Vagina (tissue), 2 donors: ENCODE measurements around the gene GABRP.

Source experiments
- POLR2A ChIP-seq, 2 donors: fragments of 450-650 bp; IDR thresholded peaks; one replicate each; pipeline ENCODE4 v1.6.1; 2017; ENCODE audit warnings: antibody characterized with exemption in 2 of 2, mild to moderate bottlenecking in 2 of 2, moderate library complexity in 2 of 2
- POLR2AphosphoS5 ChIP-seq, 2 donors: sonication (generic); formaldehyde crosslinking; IDR thresholded peaks; one replicate each; pipeline ENCODE4 v1.9.0; 2017; ENCODE audit warnings: antibody characterized with exemption in 2 of 2, mild to moderate bottlenecking in 2 of 2, low read depth in 1 of 2; ENCODE audit not compliant: insufficient read depth in 1 of 2
- TF ChIP-seq, protein P1 (sequence below), 3 experiments: fragments of 450-650 bp in 2 of 3; fragments of 200-600 bp in 1 of 3; sonication (generic) in 1 of 3; IDR thresholded peaks; one replicate each; pipeline ENCODE4 v1.5.1; 2017 to 2019; ENCODE audit warnings: antibody characterized with exemption in 3 of 3, mild to moderate bottlenecking in 2 of 3, moderate library complexity in 2 of 3

DNA sequence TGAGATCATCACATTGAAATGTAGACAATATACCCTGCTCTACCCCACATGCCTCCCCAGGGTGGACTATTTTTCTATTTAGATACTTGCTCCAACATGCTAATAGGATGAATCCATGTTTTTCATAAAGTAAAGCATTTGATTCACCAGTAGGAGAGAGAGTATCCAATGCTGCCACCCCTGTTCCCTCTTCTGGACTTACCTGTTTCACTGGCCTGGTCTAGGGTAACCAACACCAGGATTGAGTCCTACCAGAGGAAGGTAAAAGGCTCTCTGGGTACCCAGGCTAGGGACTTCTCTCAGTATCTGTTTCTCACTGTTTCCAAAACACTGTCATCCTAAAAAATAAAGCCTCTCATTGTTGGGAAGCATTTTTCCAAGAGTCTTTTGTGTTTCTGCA lies 30.2 kb upstream of the GABRP start:
- TF ChIP-seq, protein P1, sequence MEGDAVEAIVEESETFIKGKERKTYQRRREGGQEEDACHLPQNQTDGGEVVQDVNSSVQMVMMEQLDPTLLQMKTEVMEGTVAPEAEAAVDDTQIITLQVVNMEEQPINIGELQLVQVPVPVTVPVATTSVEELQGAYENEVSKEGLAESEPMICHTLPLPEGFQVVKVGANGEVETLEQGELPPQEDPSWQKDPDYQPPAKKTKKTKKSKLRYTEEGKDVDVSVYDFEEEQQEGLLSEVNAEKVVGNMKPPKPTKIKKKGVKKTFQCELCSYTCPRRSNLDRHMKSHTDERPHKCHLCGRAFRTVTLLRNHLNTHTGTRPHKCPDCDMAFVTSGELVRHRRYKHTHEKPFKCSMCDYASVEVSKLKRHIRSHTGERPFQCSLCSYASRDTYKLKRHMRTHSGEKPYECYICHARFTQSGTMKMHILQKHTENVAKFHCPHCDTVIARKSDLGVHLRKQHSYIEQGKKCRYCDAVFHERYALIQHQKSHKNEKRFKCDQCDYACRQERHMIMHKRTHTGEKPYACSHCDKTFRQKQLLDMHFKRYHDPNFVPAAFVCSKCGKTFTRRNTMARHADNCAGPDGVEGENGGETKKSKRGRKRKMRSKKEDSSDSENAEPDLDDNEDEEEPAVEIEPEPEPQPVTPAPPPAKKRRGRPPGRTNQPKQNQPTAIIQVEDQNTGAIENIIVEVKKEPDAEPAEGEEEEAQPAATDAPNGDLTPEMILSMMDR (IDR thresholded peaks at IDR 0.05), result no peak
- no peak for TF ChIP-seq POLR2AphosphoS5 (IDR thresholded peaks at IDR 0.05; ENCODE audit: insufficient read depth in 1 of 2, low read depth in 1 of 2)
- no peak for TF ChIP-seq POLR2A (IDR thresholded peaks at IDR 0.05)
